ENCODE results near the gene EDN3.

The EDN3 gene

GRCh38 chr20:59375541-59375940 lies 75.1 kb downstream of the EDN3 start:
- Histone ChIP-seq H3K9me3 (ENCODE audit: low read depth, low read length) (no peaks in the 10 kb centered on the region), H3K4me3 (no peak overlapping the region), H3K27ac (no peak overlapping the region), H3K36me3 (ENCODE audit: insufficient read depth, low read length) (no peaks in the 10 kb centered on the region), H3K9ac (ENCODE audit: insufficient read length) (no peak overlapping the region)
- TF ChIP-seq POLR2AphosphoS5 (IDR thresholded peaks at IDR 0.05; ENCODE audit: borderline replicate concordance, low read depth, low read length) (no peak), FOXP2 (optimal IDR thresholded peaks at IDR 0.05; ENCODE audit: control extremely low read depth, extremely low read length, insufficient read depth) (no peak), EZH2 (IDR thresholded peaks at IDR 0.05) (no peak)
- no peak for DNase-seq (ENCODE audit: low read depth, low spot score)
